GM12865 (cell line): ENCODE results near the gene SOX5.

Experiments used
- DNase-seq: peaks from one replicate; pipeline ENCODE4 v3.0.0; 2010; ENCODE audit warnings: low read depth
- H3K4me3 ChIP-seq: 2 replicates; pipeline ENCODE4 v1.5.1; 2011; ENCODE audit warnings: mild to moderate bottlenecking, low read depth, low read length, control low read depth
- TF ChIP-seq, protein P1 (sequence below): IDR thresholded peaks from 2 replicates; pipeline ENCODE4 v1.5.1; 2011; ENCODE audit warnings: low read length, control low read depth, low read depth, inconsistent platforms; ENCODE audit not compliant: insufficient read depth; ENCODE audit errors: missing control alignments

Gene SOX5

DNA sequence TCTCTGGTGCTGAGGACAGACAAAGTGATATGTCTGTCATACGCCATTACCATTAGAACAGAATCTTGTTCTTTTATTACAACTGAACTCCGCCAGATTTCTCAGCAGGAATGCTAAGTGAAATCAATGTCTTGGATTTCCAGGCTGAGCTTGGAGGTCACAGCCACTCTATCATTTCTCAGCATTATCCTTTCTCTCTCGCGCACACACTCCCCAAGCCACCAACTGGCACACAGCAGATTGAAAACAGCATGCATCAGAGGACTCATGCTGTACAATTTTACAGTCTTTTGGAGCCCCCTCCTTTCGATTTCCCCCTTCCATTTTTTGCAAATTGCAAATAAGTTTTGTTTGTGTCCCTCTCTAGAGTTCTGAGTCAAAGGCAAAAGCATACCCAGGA is 348.6 kb downstream of the SOX5 start:
- DNase-seq: no peak
- no peak overlapping the region for H3K4me3 ChIP-seq
- TF ChIP-seq, protein P1, sequence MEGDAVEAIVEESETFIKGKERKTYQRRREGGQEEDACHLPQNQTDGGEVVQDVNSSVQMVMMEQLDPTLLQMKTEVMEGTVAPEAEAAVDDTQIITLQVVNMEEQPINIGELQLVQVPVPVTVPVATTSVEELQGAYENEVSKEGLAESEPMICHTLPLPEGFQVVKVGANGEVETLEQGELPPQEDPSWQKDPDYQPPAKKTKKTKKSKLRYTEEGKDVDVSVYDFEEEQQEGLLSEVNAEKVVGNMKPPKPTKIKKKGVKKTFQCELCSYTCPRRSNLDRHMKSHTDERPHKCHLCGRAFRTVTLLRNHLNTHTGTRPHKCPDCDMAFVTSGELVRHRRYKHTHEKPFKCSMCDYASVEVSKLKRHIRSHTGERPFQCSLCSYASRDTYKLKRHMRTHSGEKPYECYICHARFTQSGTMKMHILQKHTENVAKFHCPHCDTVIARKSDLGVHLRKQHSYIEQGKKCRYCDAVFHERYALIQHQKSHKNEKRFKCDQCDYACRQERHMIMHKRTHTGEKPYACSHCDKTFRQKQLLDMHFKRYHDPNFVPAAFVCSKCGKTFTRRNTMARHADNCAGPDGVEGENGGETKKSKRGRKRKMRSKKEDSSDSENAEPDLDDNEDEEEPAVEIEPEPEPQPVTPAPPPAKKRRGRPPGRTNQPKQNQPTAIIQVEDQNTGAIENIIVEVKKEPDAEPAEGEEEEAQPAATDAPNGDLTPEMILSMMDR: no peak

DNA sequence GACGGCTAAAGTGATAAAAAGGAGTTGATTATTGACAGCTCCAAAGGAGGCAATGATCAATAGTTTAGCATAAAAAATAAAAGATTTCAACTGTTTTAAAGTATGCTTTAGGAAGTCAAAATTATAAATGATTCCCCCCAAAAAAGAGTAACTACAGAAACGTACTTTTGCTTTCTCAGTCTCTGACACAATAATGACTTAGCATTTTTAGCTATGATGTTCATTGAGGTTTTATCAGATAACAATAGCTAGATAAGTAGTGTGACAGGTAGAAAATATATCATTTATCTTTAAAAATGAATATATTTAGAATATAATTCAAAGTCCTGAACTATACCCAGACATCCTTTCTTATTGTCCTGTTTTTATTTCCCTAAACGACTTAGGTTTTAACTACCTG is 352.9 kb downstream of the SOX5 start:
- TF ChIP-seq, protein P1: no peak
- H3K4me3 ChIP-seq: no peak overlapping the region
- no peak for DNase-seq

DNA sequence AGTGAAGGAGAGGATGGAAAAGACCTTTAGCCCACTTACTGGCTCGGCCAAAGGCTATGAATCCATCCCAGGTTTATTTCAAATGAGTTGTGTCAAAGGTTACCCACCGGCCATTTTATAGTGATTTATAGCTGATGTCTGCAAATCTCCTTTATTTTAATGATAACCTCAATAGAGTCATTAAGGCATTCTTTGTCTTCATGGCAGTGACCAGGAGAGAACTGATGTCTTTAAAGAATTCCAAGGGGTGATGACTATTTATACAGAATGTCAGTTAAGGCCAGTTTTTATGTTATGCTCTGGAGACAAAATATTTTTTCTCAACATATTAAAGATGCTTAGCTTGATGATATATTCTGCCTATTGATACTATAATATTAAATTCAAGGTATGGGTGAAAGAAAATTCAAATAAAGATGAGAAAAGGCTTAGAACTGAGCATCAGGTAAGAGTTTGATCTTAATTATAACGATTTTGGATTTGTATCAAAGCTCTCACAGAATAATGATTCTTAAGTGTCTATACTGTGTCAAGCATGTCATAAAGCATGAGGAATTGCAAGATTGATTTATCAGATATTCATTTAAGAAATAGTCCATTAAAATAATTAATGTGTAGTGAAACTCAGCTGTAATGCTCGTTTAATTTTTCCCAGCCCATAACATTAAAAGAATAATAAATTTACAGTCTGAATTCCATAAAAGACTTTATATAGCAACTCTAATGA is 361.5 kb downstream of the SOX5 start:
- no peak for DNase-seq
- TF ChIP-seq, protein P1: no peak

DNA sequence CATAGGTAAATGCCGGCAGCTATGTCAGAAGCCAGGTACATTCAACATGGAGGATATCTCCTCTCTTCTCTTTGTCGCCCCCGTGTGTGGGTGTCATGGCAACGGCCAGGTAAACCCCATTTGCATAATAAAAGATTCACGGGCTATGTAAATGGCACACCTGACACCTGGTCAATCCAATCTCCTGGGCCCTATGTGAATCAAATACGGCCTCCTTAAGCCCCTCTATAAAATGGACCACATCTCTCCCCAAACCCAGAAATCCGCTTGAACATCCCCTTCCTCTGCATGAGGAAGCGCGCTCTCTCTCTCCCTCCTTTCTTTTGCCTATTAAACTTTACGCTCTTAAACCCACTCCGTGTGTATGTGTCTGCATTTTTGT is 363.7 kb downstream of the SOX5 start:
- DNase-seq: no peak
- TF ChIP-seq, protein P1: no peak
- H3K4me3 ChIP-seq: no peak overlapping the region

More for the DNA sequence above, 361.5 kb downstream of the SOX5 start:
- no peak overlapping the region for H3K4me3 ChIP-seq

DNA sequence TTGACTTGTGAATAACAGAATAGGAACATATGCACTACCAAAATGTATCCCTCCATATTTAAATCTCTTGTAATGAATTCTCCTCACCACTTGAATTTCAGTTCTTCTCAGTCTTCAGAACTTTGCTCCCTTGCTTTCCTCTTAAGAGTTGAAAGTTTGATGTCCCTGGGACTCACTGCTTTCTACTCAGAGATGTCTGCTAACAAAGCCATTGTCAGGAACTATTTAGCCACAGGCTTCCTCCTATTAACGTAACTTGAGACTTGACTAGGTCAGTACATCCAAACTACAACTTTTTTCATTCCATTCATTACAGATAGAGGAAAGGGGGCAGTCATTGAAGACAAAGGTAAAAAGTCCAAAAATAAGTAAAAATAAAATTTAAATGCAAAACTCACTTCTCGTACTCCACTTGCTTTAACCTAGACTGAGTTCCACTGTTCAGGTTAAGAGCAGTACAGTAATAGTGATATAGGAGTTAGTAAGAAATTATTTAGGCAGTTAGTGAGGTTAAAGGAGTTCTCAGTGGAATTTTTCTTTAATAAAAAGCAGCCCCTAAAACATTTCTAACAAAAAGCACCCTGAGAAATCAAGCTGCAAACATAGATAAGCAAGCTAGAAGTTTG is 364.2 kb downstream of the SOX5 start:
- no peak for DNase-seq
- H3K4me3 ChIP-seq: no peak overlapping the region
- TF ChIP-seq, protein P1: no peak

DNA sequence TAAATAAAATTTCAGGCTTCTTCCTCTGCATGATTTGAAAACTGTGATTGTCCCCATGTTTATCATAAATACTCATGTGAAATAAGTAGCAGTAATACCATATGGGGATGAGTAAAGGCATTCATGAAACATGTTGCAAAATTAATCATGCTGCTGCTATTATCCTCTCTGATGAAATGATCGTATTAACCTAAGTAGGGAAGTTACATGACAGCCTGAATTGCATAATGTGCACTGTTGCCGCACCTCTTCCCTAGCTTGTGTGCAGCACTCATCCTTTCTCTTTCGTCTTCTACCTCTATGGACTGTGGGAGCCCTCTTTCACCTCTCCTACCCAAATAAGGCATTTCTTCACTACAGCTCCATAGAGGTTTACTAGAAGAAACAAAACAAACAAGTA is 367.6 kb downstream of the SOX5 start:
- DNase-seq: no peak

More for the DNA sequence above, 367.6 kb downstream of the SOX5 start:
- TF ChIP-seq, protein P1: no peak
- no peak overlapping the region for H3K4me3 ChIP-seq
